HG03064 (cell line): ENCODE data around the gene TRMT11.
"Not testable (repeated sequence)": the region's sequence is repeated elsewhere in the genome, so short reads cannot be mapped to it uniquely, and the experiment has no call there.

Experiments
- ATAC-seq: cut with Tn5 transposase; IDR thresholded peaks from one replicate; pipeline ENCODE4 v1.9.1; 2021; ENCODE audit warnings: low read depth; ENCODE audit not compliant: unreplicated experiment

Gene TRMT11

GRCh38 chr6:125988280-125988679, 1.9 kb downstream of the TRMT11 start:
- ATAC-seq, result no peak

- ATAC-seq, result no peak
These were observed 3.3 kb downstream of the TRMT11 start for GRCh38 chr6:125989631-125990030.

GRCh38 chr6:125991653-125992052, 5.3 kb downstream of the TRMT11 start:
- no peak for ATAC-seq

- ATAC-seq, result no peak
These were observed 8.5 kb downstream of the TRMT11 start for GRCh38 chr6:125994670-125995488.

- peak; percentile 89 for ATAC-seq
These were observed 9.7 kb downstream of the TRMT11 start for GRCh38 chr6:125995972-125996580.

GRCh38 chr6:126002755-126003679, 16.7 kb downstream of the TRMT11 start:
- no peak for ATAC-seq

- no peak for ATAC-seq
These were observed 21.5 kb downstream of the TRMT11 start for GRCh38 chr6:126007800-126008199.

GRCh38 chr6:126010040-126010439, 23.7 kb downstream of the TRMT11 start:
- no peak for ATAC-seq

- ATAC-seq, result no peak
These were observed 29.5 kb downstream of the TRMT11 start for GRCh38 chr6:126015863-126016262.

GRCh38 chr6:126016591-126016990, 30.3 kb downstream of the TRMT11 start:
- ATAC-seq, result no peak

GRCh38 chr6:126017668-126018067, 31.3 kb downstream of the TRMT11 start:
- no peak for ATAC-seq

GRCh38 chr6:126020305-126021050, 34.1 kb downstream of the TRMT11 start:
- no peak for ATAC-seq

GRCh38 chr6:126023474-126023873, 37.1 kb downstream of the TRMT11 start:
- not testable (repeated sequence) for ATAC-seq

GRCh38 chr6:126026001-126026400, 39.7 kb downstream of the TRMT11 start:
- no peak for ATAC-seq

- no peak for ATAC-seq
These were observed 41.3 kb downstream of the TRMT11 start for GRCh38 chr6:126027601-126028000.

GRCh38 chr6:126030045-126030444, 43.7 kb downstream of the TRMT11 start:
- ATAC-seq, result no peak

- peak; percentile 77 for ATAC-seq
These were observed 47.4 kb downstream of the TRMT11 start for GRCh38 chr6:126033696-126034095.

- ATAC-seq, result no peak
These were observed 48.3 kb downstream of the TRMT11 start for GRCh38 chr6:126034656-126035055.

GRCh38 chr6:126035764-126036163, 49.4 kb downstream of the TRMT11 start:
- no peak for ATAC-seq

- ATAC-seq, result no peak
These were observed 51.9 kb downstream of the TRMT11 start for GRCh38 chr6:126038234-126038633.
